SU-DHL-6 (cell line): ENCODE measurements around the gene PRKAB1.

Experiments used
- CTCF ChIP-seq: fragments of 200-600 bp; sonication (generic); IDR thresholded peaks from one replicate; pipeline ENCODE4 v1.5.1; 2017; ENCODE audit warnings: antibody characterized with exemption, mild to moderate bottlenecking, low read length, moderate library complexity; ENCODE audit not compliant: insufficient read depth, poor library complexity, severe bottlenecking
- EZH2phosphoT487 ChIP-seq: fragments of 200-600 bp; sonication (generic), shearing (Covaris generic); conservative IDR thresholded peaks from 2 replicates; pipeline ENCODE4 v1.6.1; 2018; ENCODE audit warnings: mild to moderate bottlenecking, antibody characterized with exemption, low read length, moderate library complexity, mixed read lengths

GRCh38 chr12:119681728-119682638 lies 14.1 kb downstream of the PRKAB1 start:
- TF ChIP-seq CTCF (no peak), EZH2phosphoT487 (no peak)
